Stimulated activated CD8-positive, alpha-beta memory T cell treated with anti-CD3 and anti-CD28 coated beads, Interleukin-4, amount 100 ng/mL, for 1 hour (primary cell): ENCODE data around the gene PPP6R2.

Experiments used
- DNase-seq, 2 donors: peaks; one replicate each; pipeline ENCODE4 v3.0.0-alpha.2; 2020; ENCODE audit warnings: low read depth in 2 of 2, low spot score in 1 of 2

The PPP6R2 gene

GRCh38 chr22:50483977-50484853, 141.1 kb downstream of the PPP6R2 start:
- DNase-seq, result no peak

DNA sequence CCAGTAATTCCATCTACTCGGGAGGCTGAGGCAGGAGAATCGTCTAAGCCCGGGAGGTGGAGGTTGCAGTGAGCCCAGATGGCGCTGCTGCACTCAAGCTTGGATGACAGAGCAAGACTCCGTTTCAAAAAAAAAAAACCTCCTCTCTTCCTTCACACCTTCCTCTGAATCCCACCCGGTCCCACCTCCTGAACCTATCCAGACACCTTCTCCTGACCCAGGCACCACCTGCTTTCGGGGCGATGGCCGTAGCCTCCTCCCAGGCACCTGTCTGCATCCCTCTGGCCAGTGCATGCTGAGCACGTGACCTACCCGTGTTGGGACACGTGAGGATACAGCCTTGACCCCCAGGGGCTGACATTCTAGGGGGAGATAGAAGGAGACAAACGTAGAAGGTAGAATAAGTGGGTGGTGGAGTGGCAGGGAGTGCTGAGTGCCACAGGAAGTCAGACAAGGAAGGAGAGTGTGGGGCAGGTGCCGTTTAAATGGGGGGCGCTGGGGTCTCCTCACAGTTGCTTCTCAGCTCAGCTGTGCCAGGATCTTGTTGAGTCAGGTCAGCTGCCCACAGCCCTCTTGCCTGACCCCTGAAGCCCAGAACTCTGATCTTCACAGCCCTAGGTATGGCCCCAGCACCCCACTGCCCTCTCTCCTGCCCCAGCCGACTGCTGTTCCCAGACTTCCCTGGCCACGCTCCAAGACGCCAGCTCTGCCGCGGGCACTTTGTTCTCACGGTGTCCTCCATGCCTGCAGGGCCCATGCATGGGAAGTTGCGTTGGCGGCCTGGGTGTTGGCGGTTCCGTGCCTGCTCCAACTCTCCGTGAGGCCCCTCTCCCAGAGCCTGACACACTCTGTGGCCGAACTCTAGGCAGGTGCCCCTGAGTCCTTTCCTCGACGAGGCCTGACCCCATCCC, 142.3 kb downstream of the PPP6R2 start:
- no peak for DNase-seq

- DNase-seq, result no peak
These were observed 143.6 kb downstream of the PPP6R2 start, which contains the start of gene MIOX for GRCh38 chr22:50486561-50487289. Gene MIOX (plus strand): TSS chr22:50486859. CDS start chr22:50486898, 39 bp downstream.

DNA sequence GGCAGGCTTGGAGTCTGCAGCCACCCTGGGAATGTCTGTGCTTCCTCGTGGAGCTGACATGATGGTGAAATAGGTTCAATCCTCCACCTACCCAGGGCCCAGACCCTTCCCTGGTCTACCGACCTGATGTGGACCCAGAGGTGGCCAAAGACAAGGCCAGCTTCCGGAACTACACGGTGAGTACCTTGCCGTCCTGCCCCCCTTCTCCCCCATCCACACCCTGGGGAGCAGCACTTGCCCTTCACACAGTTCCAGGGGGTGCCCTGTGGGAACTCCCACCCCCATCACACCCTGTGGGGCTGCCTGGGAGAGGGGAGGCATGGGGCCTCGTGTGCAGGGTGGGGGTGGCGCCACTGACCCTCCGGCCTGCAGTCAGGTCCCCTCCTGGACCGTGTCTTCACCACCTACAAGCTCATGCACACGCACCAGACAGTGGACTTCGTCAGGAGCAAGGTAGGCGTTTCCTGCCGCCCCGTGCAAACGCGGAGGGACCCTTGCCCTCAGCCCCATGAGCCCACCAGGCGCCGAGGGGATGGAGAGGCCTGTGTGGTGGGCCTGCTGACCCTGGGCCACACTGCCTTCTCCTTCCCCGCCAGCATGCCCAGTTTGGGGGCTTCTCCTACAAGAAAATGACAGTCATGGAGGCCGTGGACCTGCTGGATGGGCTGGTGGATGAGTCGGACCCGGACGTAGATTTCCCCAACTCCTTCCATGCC, 144.3 kb downstream of the PPP6R2 start:
- no peak for DNase-seq

DNA sequence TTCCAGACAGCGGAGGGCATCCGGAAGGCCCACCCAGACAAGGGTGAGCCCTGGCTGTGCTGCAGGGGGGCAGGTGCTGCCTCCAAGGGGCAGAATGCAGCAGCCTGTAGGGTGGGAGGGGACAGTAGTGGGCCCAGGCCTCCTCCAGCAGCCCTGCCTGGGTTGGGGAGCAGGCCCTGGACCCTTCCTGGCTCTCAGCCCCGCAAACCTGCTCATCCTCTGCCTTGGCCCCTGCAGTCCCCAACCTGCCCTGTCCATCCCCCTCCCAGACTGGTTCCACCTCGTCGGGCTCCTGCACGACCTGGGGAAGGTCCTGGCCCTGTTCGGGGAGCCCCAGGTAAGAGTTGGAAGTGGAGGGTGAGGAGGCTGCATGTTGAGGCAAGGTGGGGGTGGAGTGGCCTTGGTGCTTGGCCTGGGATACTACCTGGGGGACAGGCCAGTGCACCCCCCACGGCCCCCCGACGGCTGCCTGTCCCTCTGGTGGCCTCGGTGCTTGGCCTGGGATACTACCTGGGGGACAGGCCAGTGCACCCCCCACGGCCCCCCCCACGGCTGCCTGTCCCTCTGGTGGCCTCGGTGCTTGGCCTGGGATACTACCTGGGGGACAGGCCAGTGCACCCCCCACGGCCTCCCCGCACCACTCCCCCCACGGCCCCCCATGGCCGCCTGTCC, 145.0 kb downstream of the PPP6R2 start:
- no peak for DNase-seq

GRCh38 chr22:50488886-50489285, 145.8 kb downstream of the PPP6R2 start:
- DNase-seq, result no peak

GRCh38 chr22:50489363-50490243, 146.5 kb downstream of the PPP6R2 start:
- DNase-seq, result no peak

DNA sequence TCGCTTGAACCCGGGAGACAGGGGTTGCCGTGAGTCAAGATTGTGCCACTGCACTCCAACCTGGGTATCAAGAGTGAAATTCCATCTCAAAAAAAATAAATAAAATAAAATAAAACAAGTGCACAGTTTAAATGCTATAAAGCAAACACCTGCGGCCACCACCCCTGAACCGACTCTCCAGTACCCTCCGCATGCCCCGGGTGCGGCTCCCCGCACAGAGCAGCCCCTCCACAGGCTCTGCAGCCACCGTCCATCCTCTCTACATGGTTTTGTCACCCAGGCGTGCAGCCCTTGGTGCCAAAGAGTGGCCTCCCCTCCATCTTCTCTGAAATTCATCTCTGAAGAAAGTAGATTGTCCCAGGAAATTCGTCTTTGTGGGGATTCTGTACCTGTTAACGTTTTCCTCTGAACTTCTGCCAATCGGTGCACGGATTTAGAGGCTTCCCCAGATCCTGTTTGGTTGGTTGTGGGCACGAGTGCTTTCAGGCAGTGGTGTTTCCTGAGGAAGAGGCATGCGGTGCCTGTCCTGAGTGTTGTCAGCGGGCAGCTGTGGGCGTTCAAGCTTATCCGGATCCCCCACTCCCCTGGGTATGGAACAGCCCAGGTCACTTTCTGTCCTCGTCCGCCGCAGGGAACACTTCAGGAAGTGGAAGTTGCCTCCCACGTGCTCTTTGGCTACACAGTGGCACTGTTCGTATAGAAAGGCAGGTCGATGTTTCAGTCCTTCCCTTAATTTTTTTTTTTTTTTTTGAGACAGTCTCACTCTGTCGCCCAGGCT, 147.6 kb downstream of the PPP6R2 start:
- no peak for DNase-seq
